Lower lobe of right lung (tissue), 2 donors: ENCODE results near the gene RNF213. TPM values are rescaled to one million over a fixed set of nuclear protein-coding genes. Genes with fewer than 3 reads are reported as not detected.

Experiments used
- ATAC-seq, 2 donors: fragments of 200-7000 bp; cut with Tn5 transposase; one replicate each; pipeline ENCODE4 v1.9.1; 2020 to 2022; ENCODE audit warnings: mild to moderate bottlenecking in 2 of 2, moderate library complexity in 2 of 2
- DNase-seq: peaks from one replicate; pipeline ENCODE4 v3.0.0-alpha.2; 2020
- H3K27ac ChIP-seq: fragments of 200-600 bp; one replicate; pipeline ENCODE4 v1.8.0; 2022
- H3K27me3 ChIP-seq: fragments of 200-600 bp; one replicate; pipeline ENCODE4 v1.8.0; 2022; ENCODE audit warnings: low read depth
- H3K36me3 ChIP-seq: fragments of 200-600 bp; one replicate; pipeline ENCODE4 v1.8.0; 2022; ENCODE audit warnings: mild to moderate bottlenecking
- H3K4me1 ChIP-seq: fragments of 200-600 bp; one replicate; pipeline ENCODE4 v1.8.0; 2022
- H3K4me3 ChIP-seq: fragments of 200-600 bp; one replicate; pipeline ENCODE4 v1.8.0; 2022; ENCODE audit warnings: mild to moderate bottlenecking
- H3K9me3 ChIP-seq: fragments of 200-600 bp; one replicate; pipeline ENCODE4 v1.8.0; 2022
- CTCF ChIP-seq: fragments of 200-600 bp; IDR thresholded peaks from one replicate; pipeline ENCODE4 v1.8.0; 2022; ENCODE audit warnings: antibody characterized with exemption, mild to moderate bottlenecking
- intact Hi-C: fragments of 100-400 bp; cut with DNase I; formaldehyde crosslinking; loops from one replicate; pipeline ENCODE4 v1.11.0; 2022
- total RNA-seq: library from RNA; stranded (reverse); fragmentation: NEBNext Ultra II Directional; extraction: Animal tissue kit (Norgen Biotek cat#: 25700); gene quantifications from one replicate; pipeline ENCODE4 v1.2.1, GENCODE V29; 2021
- donor health status: DM: no; HTN: yes; CAD: no; lungs with severe emphysema.

The RNF213 gene
- total RNA-seq, 1 donor from 2014 or later = 300 TPM

- H3K36me3 ChIP-seq = peaks cover 95% of the 10 kb centered on the region
- no peak for ATAC-seq
- no peaks in the 10 kb centered on the region for H3K4me1 ChIP-seq
- H3K9me3 ChIP-seq = no peaks in the 10 kb centered on the region
- no peak for TF ChIP-seq CTCF
- H3K4me3 ChIP-seq = no peak overlapping the region
- no peak for DNase-seq
- H3K27ac ChIP-seq = no peak overlapping the region
- H3K27me3 ChIP-seq = no peaks in the 10 kb centered on the region
- intact Hi-C loops = no loop called here
These were observed 93.7 kb downstream of the RNF213 start for GRCh38 chr17:80354336-80354735.

GRCh38 chr17:80356231-80356856, 95.7 kb downstream of the RNF213 start:
- Histone ChIP-seq H3K27ac (no peak overlapping the region), H3K4me3 (no peak overlapping the region), H3K36me3 (peaks cover 95% of the 10 kb centered on the region), H3K4me1 (no peaks in the 10 kb centered on the region), H3K27me3 (no peaks in the 10 kb centered on the region), H3K9me3 (no peaks in the 10 kb centered on the region)
- DNase-seq (no peak), ATAC-seq (peak; percentile 10 to 19)
- intact Hi-C loops = no loop called here
- no peak for TF ChIP-seq CTCF

GRCh38 chr17:80358131-80358530, 97.5 kb downstream of the RNF213 start:
- TF ChIP-seq CTCF = no peak
- peaks cover 95% of the 10 kb centered on the region for H3K36me3 ChIP-seq
- intact Hi-C loops = no loop called here
- H3K9me3 ChIP-seq = no peaks in the 10 kb centered on the region
- H3K4me1 ChIP-seq = no peaks in the 10 kb centered on the region
- H3K4me3 ChIP-seq = no peak overlapping the region
- no peak overlapping the region for H3K27ac ChIP-seq
- DNase-seq (no peak), ATAC-seq (no peak)
- H3K27me3 ChIP-seq = no peaks in the 10 kb centered on the region

DNA sequence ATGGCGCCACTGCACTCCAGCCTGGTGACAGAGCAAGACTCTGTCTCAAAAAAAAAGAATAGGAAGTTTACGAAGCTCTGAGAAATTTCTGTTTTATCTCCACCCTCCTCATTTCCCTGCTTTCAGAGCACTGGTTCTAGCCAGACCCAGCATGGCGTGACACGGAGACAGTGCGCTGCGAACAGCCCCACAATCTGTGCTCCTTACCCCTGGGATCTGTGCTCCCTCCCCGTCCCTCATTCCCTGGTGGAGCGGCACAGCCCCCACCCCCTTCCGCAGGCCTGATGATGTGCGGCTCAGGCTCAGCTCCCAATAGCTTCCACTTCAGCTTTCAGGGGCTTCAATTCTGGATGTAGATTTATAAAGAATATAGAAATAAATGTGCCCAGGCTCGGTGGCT, 98.2 kb downstream of the RNF213 start:
- Histone ChIP-seq H3K27me3 (no peaks in the 10 kb centered on the region), H3K4me1 (no peaks in the 10 kb centered on the region), H3K27ac (no peak overlapping the region), H3K36me3 (peaks cover 95% of the 10 kb centered on the region), H3K9me3 (no peaks in the 10 kb centered on the region), H3K4me3 (no peak overlapping the region)
- no peak for ATAC-seq
- TF ChIP-seq CTCF = no peak
- no peak for DNase-seq
- intact Hi-C loops = no loop called here

DNA sequence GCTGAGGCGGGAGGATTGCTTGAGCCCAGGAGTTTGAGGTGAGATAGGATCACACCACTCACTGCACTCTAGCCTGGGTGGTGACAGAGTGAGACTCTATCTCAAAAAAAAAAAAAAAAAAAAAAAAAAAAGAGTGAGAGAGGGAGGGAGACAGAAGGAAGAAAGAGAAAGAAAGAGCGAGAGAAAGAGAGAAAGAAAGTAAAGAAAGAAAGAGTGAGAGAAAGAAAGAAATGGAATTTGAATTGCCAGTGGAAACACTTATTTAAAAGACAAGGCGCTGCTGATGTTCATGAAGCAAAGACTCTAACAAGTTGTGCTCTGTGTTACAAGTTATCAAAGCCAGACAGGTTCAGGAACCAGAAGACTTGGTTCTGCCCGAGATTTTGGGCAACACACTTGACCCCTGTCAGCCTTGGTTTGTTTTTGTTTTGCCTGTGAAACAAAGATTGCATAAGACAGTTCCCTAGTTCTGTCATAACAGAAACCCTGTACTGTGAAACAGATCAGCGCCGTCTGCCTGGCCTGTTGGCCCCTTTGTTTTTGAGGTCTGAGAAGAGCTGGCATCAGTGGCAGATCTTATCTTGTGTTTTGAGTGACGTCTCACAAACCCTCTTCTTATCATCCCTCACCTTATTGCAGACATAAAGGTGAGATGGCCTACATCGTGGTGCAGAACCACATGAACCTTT, 98.9 kb downstream of the RNF213 start:
- H3K27me3 ChIP-seq = no peaks in the 10 kb centered on the region
- no peak overlapping the region for H3K4me3 ChIP-seq
- H3K27ac ChIP-seq = no peak overlapping the region
- peaks cover 95% of the 10 kb centered on the region for H3K36me3 ChIP-seq
- H3K9me3 ChIP-seq = no peaks in the 10 kb centered on the region
- TF ChIP-seq CTCF = no peak
- no peaks in the 10 kb centered on the region for H3K4me1 ChIP-seq
- DNase-seq = no peak
- peak in 1 of 2 donors; percentile 26 for ATAC-seq
- intact Hi-C loops = no loop called here
